HG03066 (cell line): ENCODE results near the gene LRGUK.
"Not testable (repeated sequence)": the region's sequence is repeated elsewhere in the genome, so short reads cannot be mapped to it uniquely, and the experiment has no call there.

ENCODE experiments used
- ATAC-seq: cut with Tn5 transposase; IDR thresholded peaks from one replicate; pipeline ENCODE4 v1.9.1; 2021; ENCODE audit warnings: low read depth; ENCODE audit not compliant: unreplicated experiment

The LRGUK gene

GRCh38 chr7:134290286-134290685 lies 163.1 kb downstream of the LRGUK start:
- no peak for ATAC-seq

- peak; percentile 100 for ATAC-seq
Measured at GRCh38 chr7:134293002-134293740, 166.0 kb downstream of the LRGUK start.

GRCh38 chr7:134295982-134296381 lies 168.8 kb downstream of the LRGUK start:
- not testable (repeated sequence) for ATAC-seq

- ATAC-seq: no peak
Measured at GRCh38 chr7:134297489-134297888, 170.3 kb downstream of the LRGUK start.

- no peak for ATAC-seq
Measured at GRCh38 chr7:134298902-134299683, 172.0 kb downstream of the LRGUK start.

GRCh38 chr7:134300988-134301387 lies 173.8 kb downstream of the LRGUK start:
- ATAC-seq: no peak

- no peak for ATAC-seq
Measured at GRCh38 chr7:134301592-134301991, 174.5 kb downstream of the LRGUK start.

GRCh38 chr7:134302120-134302519 lies 175.0 kb downstream of the LRGUK start:
- ATAC-seq: no peak

GRCh38 chr7:134307320-134307719 lies 180.2 kb downstream of the LRGUK start:
- ATAC-seq: no peak

- no peak for ATAC-seq
Measured at GRCh38 chr7:134308548-134308947, 181.4 kb downstream of the LRGUK start.

- no peak for ATAC-seq
Measured at GRCh38 chr7:134311807-134312206, 184.7 kb downstream of the LRGUK start.

GRCh38 chr7:134312717-134313116 lies 185.6 kb downstream of the LRGUK start:
- no peak for ATAC-seq

GRCh38 chr7:134313543-134313942 lies 186.4 kb downstream of the LRGUK start:
- no peak for ATAC-seq
